Measurements from ENCODE around the gene SLC5A7.

SLC5A7 gene

DNA sequence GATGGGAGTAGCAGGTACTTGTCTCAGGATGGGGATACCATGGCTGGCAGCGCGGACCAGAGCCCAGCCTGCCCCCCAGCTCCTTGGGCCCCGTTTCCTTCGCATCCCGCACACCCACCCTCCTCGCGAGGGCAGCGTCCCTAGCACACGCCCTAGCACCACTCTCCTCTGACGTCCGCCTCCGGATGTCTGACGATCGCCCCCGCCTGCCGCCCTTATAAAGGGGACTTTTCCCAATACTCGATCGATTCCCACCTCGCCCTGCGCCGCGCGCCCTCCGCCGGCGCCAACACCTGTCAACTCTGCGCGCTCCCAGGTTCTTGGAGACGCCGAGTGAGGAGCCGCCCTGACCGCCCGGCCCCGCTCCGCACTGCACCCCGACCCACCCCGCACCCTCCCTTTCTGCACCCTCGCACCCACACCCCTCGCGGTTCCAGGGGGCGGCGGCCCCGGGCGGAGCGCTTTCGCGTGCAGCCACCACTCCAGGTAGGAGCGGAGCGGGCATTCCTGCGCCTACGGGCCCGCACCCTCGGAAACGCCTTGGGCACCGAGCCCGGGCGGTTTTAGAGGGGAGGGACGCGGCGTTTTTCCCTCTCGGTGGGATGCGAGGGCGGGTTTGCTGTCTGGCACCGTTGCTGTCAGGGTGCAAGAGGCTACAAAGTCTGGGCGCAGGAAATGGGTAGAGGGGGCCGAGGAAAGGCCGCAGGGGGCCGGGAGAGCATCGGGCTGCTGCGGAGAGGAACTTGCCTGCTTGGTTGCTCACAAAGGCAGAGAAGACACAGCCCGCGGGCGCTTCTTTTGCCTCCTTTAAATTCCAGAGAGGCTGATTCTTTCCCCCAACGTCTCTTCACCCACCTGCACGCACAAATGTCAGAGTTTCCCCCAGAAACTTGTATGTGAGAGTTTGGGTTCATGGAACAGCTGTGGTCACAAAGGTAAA lies at the start of gene SLC5A7:
SLC5A7 (plus strand) TSS at position 247 of the 940 bp plus-strand sequence. CDS start 1,632 bp downstream, outside the sequence.
- intact Hi-C loops (cut with DNase I): no loop called here

GRCh38 chr2:107961395-107961794 lies 24.9 kb upstream of the SLC5A7 start:
- DNase-seq: no peak
- intact Hi-C loops (cut with DNase I): no loop called here

More for the DNA sequence above, at the start of gene SLC5A7:
- peak in 2 of 10 donors; percentile 59 to 71 for DNase-seq

GRCh38 chr2:107964185-107964584 lies 22.1 kb upstream of the SLC5A7 start:
- intact Hi-C loops (cut with DNase I): no loop called here

GRCh38 chr2:107984707-107985106 lies 1.6 kb upstream of the SLC5A7 start:
- no peak for DNase-seq
- intact Hi-C loops (cut with DNase I): no loop called here

More at GRCh38 chr2:107964185-107964584, 22.1 kb upstream of the SLC5A7 start:
- DNase-seq: no peak

DNA sequence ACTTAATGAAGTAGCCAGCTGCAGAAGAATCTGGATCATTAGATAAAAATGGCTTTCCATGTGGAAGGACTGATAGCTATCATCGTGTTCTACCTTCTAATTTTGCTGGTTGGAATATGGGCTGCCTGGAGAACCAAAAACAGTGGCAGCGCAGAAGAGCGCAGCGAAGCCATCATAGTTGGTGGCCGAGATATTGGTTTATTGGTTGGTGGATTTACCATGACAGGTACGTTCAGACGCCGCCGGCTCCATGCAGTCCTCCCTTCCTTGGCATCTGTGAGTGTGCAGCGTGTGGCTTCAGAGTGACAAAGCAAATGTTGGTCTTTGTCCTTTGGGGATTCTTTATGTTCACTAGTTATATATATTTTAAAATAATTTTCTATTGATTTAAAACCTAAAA lies 1.8 kb downstream of the SLC5A7 start:
- DNase-seq: no peak

DNA sequence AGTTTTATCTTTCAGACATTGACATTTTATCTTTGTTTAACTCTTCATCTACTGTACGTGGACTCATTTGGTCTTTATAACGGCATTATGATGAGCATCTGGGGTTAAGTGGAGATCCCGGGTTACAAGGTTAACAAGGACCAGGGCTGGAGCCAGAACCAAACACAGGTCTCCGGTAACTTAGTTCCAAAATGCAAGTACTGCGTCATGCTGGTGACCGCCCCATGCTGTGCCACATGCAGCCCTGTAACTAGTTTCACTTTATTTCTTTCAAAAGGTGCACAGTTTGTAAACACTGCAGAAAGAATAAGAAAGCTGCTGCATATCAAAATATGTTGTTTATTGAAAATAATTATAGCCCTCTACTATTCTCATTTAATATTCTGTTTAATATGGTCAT lies 3.1 kb downstream of the SLC5A7 start:
- intact Hi-C loops (cut with DNase I): no loop called here
- no peak for DNase-seq

More for the DNA sequence above, 1.8 kb downstream of the SLC5A7 start:
- intact Hi-C loops (cut with DNase I): no loop called here

GRCh38 chr2:107990718-107991117 lies 4.4 kb downstream of the SLC5A7 start:
- no peak for DNase-seq
- intact Hi-C loops (cut with DNase I): no loop called here

- no peak for DNase-seq
- intact Hi-C loops (cut with DNase I): no loop called here
These were observed 5.7 kb downstream of the SLC5A7 start for GRCh38 chr2:107992069-107992468.

DNA sequence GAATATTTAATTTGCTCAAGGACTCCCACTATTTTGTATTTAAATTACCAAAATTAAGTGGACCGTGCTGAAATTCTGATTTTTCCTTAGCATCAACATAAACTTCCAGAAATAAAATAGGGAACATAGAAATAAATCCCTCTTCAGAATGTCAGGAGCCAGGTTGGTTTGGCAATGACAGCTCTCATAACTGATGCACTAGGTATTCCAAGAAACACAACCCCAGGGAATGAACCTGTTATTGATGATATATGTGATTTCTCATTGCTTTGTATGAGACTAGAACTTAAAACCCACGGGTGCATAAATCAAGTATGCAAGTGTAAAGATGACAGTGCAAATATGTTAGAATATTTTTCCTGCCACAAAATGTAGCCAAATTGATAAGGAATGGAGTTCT lies 12.8 kb downstream of the SLC5A7 start:
- no peak for DNase-seq
- intact Hi-C loops (cut with DNase I): no loop called here

DNA sequence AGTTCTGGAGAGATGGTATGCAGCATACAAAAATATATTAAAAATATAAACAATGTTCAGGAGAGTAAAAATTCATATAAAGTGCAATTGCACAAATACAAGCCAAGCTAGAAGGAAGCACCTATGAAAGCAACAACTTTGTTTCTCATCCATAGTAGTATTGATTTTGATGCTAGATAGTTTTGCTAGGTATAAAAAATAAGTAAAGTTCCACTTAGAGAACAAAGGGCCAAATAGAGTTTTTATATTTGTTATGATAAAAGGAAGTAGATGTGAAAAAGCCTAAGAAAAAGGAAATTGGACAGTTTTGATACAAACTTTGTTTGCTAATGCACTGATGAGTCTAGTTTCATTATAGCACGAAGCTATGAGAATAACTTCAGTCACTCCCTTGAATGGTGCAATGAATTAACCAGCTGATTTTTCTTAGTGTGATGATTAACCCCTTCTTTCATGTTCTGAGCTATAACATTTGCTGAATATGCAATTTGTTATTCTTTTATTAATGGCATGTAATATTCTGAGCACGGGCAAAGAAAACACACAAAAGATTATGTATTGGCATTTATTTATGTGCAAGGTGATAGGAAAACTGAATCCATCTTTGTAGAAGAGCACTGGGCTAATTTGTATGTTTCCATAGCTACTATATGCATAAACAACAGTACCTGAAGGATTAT lies 24.7 kb downstream of the SLC5A7 start:
- no peak for DNase-seq
- intact Hi-C loops (cut with DNase I): no loop called here

GRCh38 chr2:108013305-108013704 lies 27.0 kb downstream of the SLC5A7 start:
- no peak for DNase-seq
- intact Hi-C loops (cut with DNase I): no loop called here

- intact Hi-C loops (cut with DNase I): no loop called here
- DNase-seq: no peak
These were observed 36.3 kb downstream of the SLC5A7 start for GRCh38 chr2:108022628-108023027.

DNA sequence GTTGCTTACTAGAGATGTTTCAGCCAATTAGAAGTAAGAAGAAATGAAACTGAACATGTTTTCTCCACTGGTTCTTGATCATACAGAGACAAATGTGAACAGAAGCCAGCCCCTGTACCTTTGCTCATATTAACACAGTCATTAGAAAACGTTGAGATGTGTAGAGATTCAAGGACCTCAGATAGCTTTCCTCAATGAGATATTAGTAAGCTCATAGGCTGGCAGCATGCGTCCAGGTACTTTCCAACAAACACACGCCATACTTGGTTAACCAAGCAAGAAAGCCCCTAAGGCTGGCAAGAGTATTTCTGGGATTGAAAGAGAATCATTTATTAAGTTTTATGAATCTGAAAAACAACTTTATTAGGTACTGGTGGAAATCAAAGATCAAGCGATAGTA lies 37.5 kb downstream of the SLC5A7 start:
- intact Hi-C loops (cut with DNase I): no loop called here
- no peak for DNase-seq

GRCh38 chr2:108026092-108026794 lies 39.9 kb downstream of the SLC5A7 start:
- intact Hi-C loops (cut with DNase I): no loop called here
- no peak for DNase-seq

DNA sequence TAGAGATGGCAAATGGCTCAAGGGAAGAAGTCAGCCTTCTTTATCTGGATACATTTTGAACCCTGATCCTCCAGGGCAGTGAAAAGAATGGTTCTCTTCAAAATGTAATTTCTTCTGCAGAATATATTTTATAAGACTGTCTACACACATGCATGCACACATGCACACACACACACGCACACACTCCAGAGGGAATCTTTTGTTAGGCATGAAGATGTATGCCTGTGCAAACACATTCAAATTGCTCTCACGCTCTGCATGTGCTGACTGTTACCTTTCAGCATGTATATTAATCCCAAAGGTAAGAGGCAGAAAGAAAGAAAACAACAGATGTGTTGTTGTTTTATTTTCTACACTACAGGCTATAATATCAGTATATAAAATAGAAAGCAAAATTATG lies 43.2 kb downstream of the SLC5A7 start:
- DNase-seq: no peak
- intact Hi-C loops (cut with DNase I): no loop called here

GRCh38 chr2:108029912-108030311 lies 43.6 kb downstream of the SLC5A7 start:
- no peak for DNase-seq

GRCh38 chr2:108031471-108031941 lies 45.2 kb downstream of the SLC5A7 start:
- intact Hi-C loops (cut with DNase I): no loop called here
- DNase-seq: peak in 3 of 10 donors; percentile 62 to 82 (median 65)

More at GRCh38 chr2:108029912-108030311, 43.6 kb downstream of the SLC5A7 start:
- intact Hi-C loops (cut with DNase I): no loop called here

DNA sequence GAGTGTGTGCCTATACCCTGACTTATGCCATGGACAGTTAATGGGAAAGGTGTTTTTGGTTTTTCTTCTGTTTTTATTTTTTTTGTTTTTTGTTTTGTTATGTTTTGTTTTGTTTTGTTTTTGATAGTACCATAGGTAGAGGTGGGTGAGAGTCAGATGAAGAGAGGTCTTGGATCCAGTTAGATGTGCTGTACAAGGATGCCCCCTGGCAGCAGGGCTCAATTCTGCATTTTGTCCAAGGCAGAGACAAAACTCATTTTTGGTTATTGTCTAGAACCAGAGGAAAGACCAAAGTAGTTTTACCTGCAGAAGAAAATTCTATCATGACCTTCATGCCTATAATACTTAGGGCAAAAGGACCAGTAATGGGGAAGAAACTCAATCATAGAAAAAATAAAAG lies 48.5 kb downstream of the SLC5A7 start:
- DNase-seq: no peak
- intact Hi-C loops (cut with DNase I): no loop called here

- intact Hi-C loops (cut with DNase I): no loop called here
These were observed 62.4 kb downstream of the SLC5A7 start for GRCh38 chr2:108048752-108049151.

DNA sequence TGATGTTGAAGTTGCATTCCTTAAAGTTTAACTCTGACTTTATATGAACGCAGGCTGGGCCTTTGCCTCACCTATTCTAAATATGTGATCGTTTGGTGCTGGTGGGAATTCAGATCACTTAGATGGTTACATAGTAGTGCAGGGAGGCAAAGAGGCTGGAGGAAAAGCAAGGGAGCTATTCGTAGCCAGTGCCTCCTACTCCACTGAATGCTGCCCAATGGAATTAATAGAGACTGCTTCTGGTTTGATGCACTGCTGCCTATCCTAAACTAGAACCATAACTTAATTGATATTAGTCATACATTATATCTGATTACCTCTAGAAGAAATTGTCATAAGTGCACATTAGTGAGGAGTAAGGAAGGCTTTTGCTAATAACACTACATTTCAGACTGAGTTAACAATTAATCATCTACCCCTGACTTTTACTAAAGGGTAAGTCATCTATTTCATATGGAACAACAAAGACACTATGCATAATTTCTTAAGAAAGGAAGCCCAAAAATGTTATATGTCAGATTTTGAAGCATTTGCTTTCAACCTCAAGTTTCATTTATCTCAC lies 72.3 kb downstream of the SLC5A7 start:
- no peak for DNase-seq

More at GRCh38 chr2:108048752-108049151, 62.4 kb downstream of the SLC5A7 start:
- DNase-seq: no peak

More for the DNA sequence above, 72.3 kb downstream of the SLC5A7 start:
- intact Hi-C loops (cut with DNase I): no loop called here
